GM12891 (cell line): Measurements from ENCODE around the gene KLHL11.

Source experiments
- POLR2A ChIP-seq: IDR thresholded peaks from 2 replicates; pipeline ENCODE4 v1.6.1; 2011; ENCODE audit warnings: low read depth, low read length, control low read depth
- POLR2AphosphoS5 ChIP-seq: IDR thresholded peaks from 2 replicates; pipeline ENCODE4 v1.6.1; 2011; ENCODE audit warnings: low read depth, low read length, control low read depth
- TAF1 ChIP-seq: IDR thresholded peaks from 2 replicates; pipeline ENCODE4 v1.6.1; 2011; ENCODE audit warnings: low read depth, low read length, control low read depth

- TF ChIP-seq POLR2AphosphoS5 = no peak
- TF ChIP-seq POLR2A = no peak
- no peak for TF ChIP-seq TAF1
Measured at GRCh38 chr17:41880130-41880529, 14.9 kb upstream of the KLHL11 start.
